Skeletal muscle tissue (tissue), 4 donors: ENCODE results near the gene RNMT. TPM values are rescaled to one million over a fixed set of nuclear protein-coding genes. Genes with fewer than 3 reads are reported as not detected.

Experiments used
- H3K27ac ChIP-seq: one replicate; pipeline ENCODE4 v1.7.0; 2013; ENCODE audit warnings: mild to moderate bottlenecking, low read depth, low read length, inconsistent platforms
- H3K27me3 ChIP-seq, 3 donors: one replicate each; pipeline ENCODE4 v1.7.0; 2013; ENCODE audit warnings: low read length in 3 of 3; ENCODE audit not compliant: control insufficient read depth in 3 of 3, insufficient read depth in 3 of 3
- H3K36me3 ChIP-seq, 3 donors: one replicate each; pipeline ENCODE4 v1.7.0; 2013; ENCODE audit warnings: low read length in 3 of 3; ENCODE audit not compliant: control insufficient read depth in 3 of 3, insufficient read depth in 3 of 3
- H3K4me1 ChIP-seq, 3 donors: one replicate each; pipeline ENCODE4 v1.7.0; 2013; ENCODE audit warnings: low read length in 3 of 3, mild to moderate bottlenecking in 3 of 3; ENCODE audit not compliant: control insufficient read depth in 3 of 3, insufficient read depth in 3 of 3
- H3K4me3 ChIP-seq, 3 donors: one replicate each; pipeline ENCODE4 v1.7.0; 2013; ENCODE audit warnings: low read length in 3 of 3
- H3K9ac ChIP-seq, 3 donors: one replicate each; pipeline ENCODE4 v1.7.0; 2013; ENCODE audit warnings: low read length in 3 of 3, mild to moderate bottlenecking in 3 of 3, moderate library complexity in 2 of 3, low read depth in 1 of 3
- H3K9me3 ChIP-seq, 3 donors: one replicate each; pipeline ENCODE4 v1.7.0; 2013; ENCODE audit warnings: low read length in 3 of 3; ENCODE audit not compliant: control insufficient read depth in 3 of 3
- total RNA-seq: library from RNA; depleted of rRNA; stranded (reverse); fragments of >200 nt; gene quantifications from one replicate; pipeline ENCODE4 v1.2.3, GENCODE V29; 2014
- donor health status: Osteomylitis.

RNMT gene
- total RNA-seq, 1 donor from 2014 or later, result 17.2 TPM

DNA sequence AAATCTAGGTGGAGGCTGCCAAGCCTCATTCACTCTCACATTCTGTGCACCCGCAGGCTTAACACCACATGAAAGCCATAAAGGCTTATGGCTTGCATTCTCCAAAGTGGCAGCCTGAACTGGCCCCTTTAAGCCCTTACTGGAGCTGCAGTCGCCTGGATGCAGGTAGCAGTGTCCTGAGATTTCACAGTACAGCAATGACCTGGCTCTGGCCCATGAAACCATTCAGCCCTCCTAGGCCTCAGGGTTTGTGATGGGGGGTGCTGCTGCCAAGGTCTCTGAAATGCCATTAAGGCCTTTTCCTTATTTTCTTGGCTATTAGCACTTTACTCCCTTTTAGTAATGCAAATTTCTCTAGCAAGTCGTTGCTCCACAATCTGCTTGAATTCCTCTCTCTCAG is 48.6 kb downstream of the RNMT start:
- no peaks in the 10 kb centered on the region for H3K27me3 ChIP-seq
- no peak overlapping the region for H3K9ac ChIP-seq
- H3K4me1 ChIP-seq, result no peaks in the 10 kb centered on the region
- H3K9me3 ChIP-seq, result no peaks in the 10 kb centered on the region
- H3K4me3 ChIP-seq, result no peak overlapping the region
- no peaks in the 10 kb centered on the region for H3K36me3 ChIP-seq
- H3K27ac ChIP-seq, result no peak overlapping the region

GRCh38 chr18:13791181-13791580 is 64.7 kb downstream of the RNMT start:
- H3K27ac ChIP-seq, result no peak overlapping the region
- no peaks in the 10 kb centered on the region for H3K36me3 ChIP-seq
- H3K9ac ChIP-seq, result no peak overlapping the region
- no peaks in the 10 kb centered on the region for H3K9me3 ChIP-seq
- H3K4me3 ChIP-seq, result no peak overlapping the region
- no peaks in the 10 kb centered on the region for H3K27me3 ChIP-seq
- no peaks in the 10 kb centered on the region for H3K4me1 ChIP-seq

DNA sequence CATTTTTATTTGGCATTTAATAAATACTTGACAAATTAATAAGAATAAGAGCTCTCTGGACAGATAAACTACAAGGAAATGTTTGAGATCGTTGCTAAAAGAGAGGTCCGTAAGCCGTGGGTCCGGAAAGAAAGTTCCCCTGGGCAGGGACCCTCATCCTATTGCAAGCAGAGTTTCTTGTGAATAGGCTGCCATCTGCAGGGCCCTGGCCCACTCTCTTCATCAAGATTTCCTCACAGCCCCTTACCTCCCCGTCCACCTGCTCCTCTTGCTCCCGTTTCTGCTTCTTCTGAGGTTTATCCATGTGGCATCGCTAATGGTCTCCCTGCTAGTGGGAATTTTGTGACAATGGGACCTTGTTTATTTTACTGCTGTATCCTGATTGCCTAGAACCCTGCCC is 67.3 kb downstream of the RNMT start:
- no peaks in the 10 kb centered on the region for H3K27me3 ChIP-seq
- H3K9me3 ChIP-seq, result no peaks in the 10 kb centered on the region
- no peaks in the 10 kb centered on the region for H3K36me3 ChIP-seq
- no peak overlapping the region for H3K27ac ChIP-seq
- no peak overlapping the region for H3K4me3 ChIP-seq
- no peak overlapping the region for H3K9ac ChIP-seq
- H3K4me1 ChIP-seq, result no peaks in the 10 kb centered on the region

DNA sequence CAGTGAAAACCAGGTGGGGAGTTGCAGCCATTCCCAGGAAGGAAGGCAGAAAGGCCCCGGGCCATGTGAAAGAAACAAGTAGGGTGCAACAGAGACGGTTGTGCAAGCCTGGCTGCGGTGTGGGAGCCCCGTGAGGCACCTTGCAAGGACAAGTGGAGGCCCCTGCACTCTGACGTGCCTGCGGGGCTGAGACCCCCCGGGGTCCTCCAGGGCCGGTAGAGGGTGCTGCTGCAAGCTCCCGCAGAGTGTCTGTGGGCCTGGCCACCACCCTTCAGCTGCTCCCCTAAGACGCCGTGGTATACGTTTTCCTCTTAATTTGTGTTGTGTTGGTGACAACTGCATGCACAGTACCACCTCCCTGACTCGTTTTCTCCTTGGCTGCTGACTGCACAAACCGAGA is 70.0 kb downstream of the RNMT start:
- H3K27me3 ChIP-seq, result peaks cover 5 to 15% (median 5%) of the 10 kb centered on the region in 3 donors
- H3K36me3 ChIP-seq, result no peaks in the 10 kb centered on the region
- peaks cover 4 to 8% (median 7%) of the 10 kb centered on the region in 3 donors for H3K4me1 ChIP-seq
- H3K9ac ChIP-seq, result no peak overlapping the region
- no peak overlapping the region for H3K27ac ChIP-seq
- no peaks in the 10 kb centered on the region for H3K9me3 ChIP-seq
- no peak overlapping the region for H3K4me3 ChIP-seq

- Histone ChIP-seq H3K36me3 (no peaks in the 10 kb centered on the region), H3K9ac (no peak overlapping the region), H3K4me3 (no peak overlapping the region), H3K27ac (no peak overlapping the region), H3K4me1 (peaks cover 4 to 8% (median 7%) of the 10 kb centered on the region in 3 donors), H3K27me3 (peaks cover 5 to 16% (median 5%) of the 10 kb centered on the region in 3 donors), H3K9me3 (no peaks in the 10 kb centered on the region)
Observed at GRCh38 chr18:13797157-13797611, 70.7 kb downstream of the RNMT start.

- no peaks in the 10 kb centered on the region for H3K36me3 ChIP-seq
- H3K27me3 ChIP-seq, result peaks cover 5 to 16% (median 8%) of the 10 kb centered on the region in 3 donors
- H3K9ac ChIP-seq, result no peak overlapping the region
Observed at GRCh38 chr18:13799396-13799795, 72.9 kb downstream of the RNMT start.

DNA sequence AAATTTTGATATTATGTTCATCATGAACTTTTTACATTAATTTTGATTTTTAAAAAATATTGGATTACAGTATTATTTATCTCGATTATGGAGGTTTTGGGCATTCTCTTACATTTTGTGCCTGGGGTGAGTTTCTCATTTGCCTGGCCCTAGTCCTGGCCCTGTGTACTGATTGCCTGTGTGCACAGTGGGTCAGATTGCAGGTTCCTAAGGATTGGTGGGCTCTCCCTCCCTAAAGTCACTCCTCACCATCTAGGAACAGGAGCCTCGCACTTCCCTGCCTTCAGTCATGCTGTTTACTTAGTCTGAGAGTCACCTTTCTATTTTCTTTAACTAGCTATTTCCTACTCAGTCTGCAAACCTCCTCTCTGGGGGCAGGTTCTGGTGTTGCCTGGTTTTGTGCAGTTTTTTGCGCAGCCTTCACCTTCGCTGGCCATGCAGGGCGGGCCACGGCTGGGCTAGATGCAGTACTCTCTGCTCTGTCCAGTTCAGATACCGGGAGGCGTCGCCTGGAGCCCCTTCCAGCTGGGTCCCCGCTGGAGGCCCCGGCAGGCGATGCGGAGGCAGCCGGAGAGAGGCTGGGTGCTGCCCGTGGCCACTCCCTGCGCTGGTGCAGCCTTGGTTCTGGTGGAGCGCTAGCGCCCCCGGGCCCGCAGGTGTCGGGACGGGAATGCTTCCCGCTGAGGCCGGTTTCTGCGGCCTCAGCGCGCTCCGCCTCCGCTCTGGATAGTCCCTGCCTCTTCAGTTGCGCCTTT is 74.2 kb downstream of the RNMT start:
- peaks cover 4 to 8% (median 7%) of the 10 kb centered on the region in 3 donors for H3K4me1 ChIP-seq
- H3K36me3 ChIP-seq, result no peaks in the 10 kb centered on the region
- no peaks in the 10 kb centered on the region for H3K9me3 ChIP-seq
- H3K9ac ChIP-seq, result peak overlapping the region in 2 of 3 donors; percentile 32 to 34
- peak overlapping the region; percentile 42 to 65 (median 52) for H3K4me3 ChIP-seq
- peaks cover 7 to 16% (median 8%) of the 10 kb centered on the region in 3 donors for H3K27me3 ChIP-seq
- no peak overlapping the region for H3K27ac ChIP-seq

More at GRCh38 chr18:13799396-13799795, 72.9 kb downstream of the RNMT start:
- H3K4me1 ChIP-seq, result peaks cover 4 to 8% (median 7%) of the 10 kb centered on the region in 3 donors
- no peaks in the 10 kb centered on the region for H3K9me3 ChIP-seq
- no peak overlapping the region for H3K4me3 ChIP-seq
- H3K27ac ChIP-seq, result no peak overlapping the region

GRCh38 chr18:13801260-13801601 is 74.8 kb downstream of the RNMT start:
- Histone ChIP-seq H3K9me3 (no peaks in the 10 kb centered on the region), H3K27ac (no peak overlapping the region), H3K4me1 (peaks cover 4 to 8% (median 7%) of the 10 kb centered on the region in 3 donors), H3K36me3 (no peaks in the 10 kb centered on the region), H3K4me3 (peak overlapping the region; percentile 42 to 65 (median 52)), H3K27me3 (peaks cover 7 to 16% (median 8%) of the 10 kb centered on the region in 3 donors), H3K9ac (peak overlapping the region; percentile 32 to 40 (median 34))

DNA sequence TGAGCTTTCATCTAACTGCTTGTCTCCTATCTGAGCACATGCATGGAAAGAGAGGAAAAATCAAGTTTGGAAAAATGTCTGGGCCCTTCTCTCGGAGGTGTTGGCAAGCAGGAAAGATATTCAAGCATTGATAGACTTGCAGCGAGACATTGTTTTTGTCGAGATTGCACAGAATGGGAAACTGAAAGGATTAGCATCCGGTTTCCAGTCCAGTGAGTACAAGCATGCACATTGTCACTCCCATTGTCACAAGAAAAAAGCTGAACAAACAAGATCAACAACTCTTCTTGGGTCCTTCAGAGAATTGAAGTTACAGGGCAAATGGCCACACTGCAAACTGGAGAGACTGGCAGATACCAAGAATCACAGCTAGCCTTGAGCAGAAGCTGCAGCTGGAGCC is 77.8 kb downstream of the RNMT start:
- peaks cover 7 to 14% (median 8%) of the 10 kb centered on the region in 3 donors for H3K27me3 ChIP-seq
- peaks cover 4 to 8% (median 7%) of the 10 kb centered on the region in 3 donors for H3K4me1 ChIP-seq
- H3K9ac ChIP-seq, result no peak overlapping the region
- no peaks in the 10 kb centered on the region for H3K9me3 ChIP-seq
- H3K27ac ChIP-seq, result no peak overlapping the region
- no peak overlapping the region for H3K4me3 ChIP-seq
- H3K36me3 ChIP-seq, result no peaks in the 10 kb centered on the region

DNA sequence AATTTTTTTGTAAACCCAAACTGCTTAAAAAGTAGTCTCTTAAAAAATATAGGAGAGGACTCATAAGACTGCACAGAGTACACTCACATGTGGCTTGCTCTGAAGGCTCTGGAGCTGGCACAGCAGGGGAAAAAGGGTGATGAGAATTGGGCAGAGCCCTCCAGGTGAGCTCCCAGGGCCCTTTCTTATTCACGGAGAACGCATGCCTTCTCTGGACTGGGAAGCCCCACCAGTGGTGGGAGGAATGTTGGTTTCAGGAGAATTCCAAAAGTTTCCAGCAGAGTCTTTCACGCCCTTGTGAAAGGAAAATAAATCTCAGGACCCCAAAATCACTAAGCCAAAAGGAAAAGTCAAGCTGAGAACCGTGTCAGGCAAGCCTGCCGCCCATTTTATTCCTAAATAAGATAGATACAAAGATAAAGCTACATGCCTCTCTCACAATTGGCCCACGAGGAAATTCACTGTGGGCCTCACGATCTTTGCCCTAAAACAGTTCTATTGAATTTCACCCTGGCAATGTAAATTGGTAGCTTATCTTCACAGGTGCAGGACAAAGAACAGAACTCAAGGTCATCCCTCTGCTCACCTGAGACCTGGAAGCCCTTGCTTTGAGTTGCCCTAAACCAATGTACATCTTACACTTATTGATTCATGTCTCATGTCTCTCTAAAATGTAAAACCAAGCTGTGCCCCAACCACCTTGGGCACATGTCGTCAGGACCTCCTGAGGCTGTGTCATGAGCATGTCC is 82.0 kb downstream of the RNMT start:
- H3K4me1 ChIP-seq, result no peaks in the 10 kb centered on the region
- no peak overlapping the region for H3K4me3 ChIP-seq
- H3K36me3 ChIP-seq, result no peaks in the 10 kb centered on the region
- H3K27ac ChIP-seq, result no peak overlapping the region
- H3K9ac ChIP-seq, result no peak overlapping the region
- H3K27me3 ChIP-seq, result peaks cover 0 to 3% (median 2%) of the 10 kb centered on the region in 3 donors
- H3K9me3 ChIP-seq, result no peaks in the 10 kb centered on the region
